Femur (tissue), 1 donor: ENCODE measurements around the gene ABLIM2.
A peak's percentile ranks its signal among the peaks of the same experiment; 100 is the strongest.
"Not testable (repeated sequence)": the region's sequence is repeated elsewhere in the genome, so short reads cannot be mapped to it uniquely, and the experiment has no call there.

ENCODE experiments used
- DNase-seq: peaks from one replicate; pipeline ENCODE4 v3.0.0-alpha.2; 2017

ABLIM2 gene

GRCh38 chr4:7950301-7951092, 208.1 kb downstream of the ABLIM2 start:
- no peak for DNase-seq

- no peak for DNase-seq
These were observed 208.9 kb downstream of the ABLIM2 start for GRCh38 chr4:7949759-7950158.

GRCh38 chr4:7947927-7948326, 210.7 kb downstream of the ABLIM2 start:
- DNase-seq, result no peak

- DNase-seq, result peak; percentile 54
These were observed 212.8 kb downstream of the ABLIM2 start for GRCh38 chr4:7945709-7946380.

- no peak for DNase-seq
These were observed 213.9 kb downstream of the ABLIM2 start for GRCh38 chr4:7944599-7945220.

GRCh38 chr4:7943688-7944087, 214.9 kb downstream of the ABLIM2 start:
- DNase-seq, result not testable (repeated sequence)

GRCh38 chr4:7943211-7943610, 215.4 kb downstream of the ABLIM2 start:
- DNase-seq, result no peak

- no peak for DNase-seq
These were observed 216.6 kb downstream of the ABLIM2 start for GRCh38 chr4:7941965-7942496.

GRCh38 chr4:7941111-7941964, 217.3 kb downstream of the ABLIM2 start:
- no peak for DNase-seq

GRCh38 chr4:7939377-7940108, 219.1 kb downstream of the ABLIM2 start, which contains the start of gene AFAP1:
AFAP1 (minus strand) TSS chr4:7939861; CDS start chr4:7872078, 67,783 bp downstream.
- DNase-seq, result peak; percentile 93

GRCh38 chr4:7938609-7939376, 219.8 kb downstream of the ABLIM2 start:
- DNase-seq, result peak; percentile 61

GRCh38 chr4:7938266-7938608, 220.4 kb downstream of the ABLIM2 start:
- DNase-seq, result no peak

GRCh38 chr4:7937006-7937405, 221.6 kb downstream of the ABLIM2 start:
- no peak for DNase-seq

- no peak for DNase-seq
These were observed 224.7 kb downstream of the ABLIM2 start for GRCh38 chr4:7933651-7934510.

- no peak for DNase-seq
These were observed 226.3 kb downstream of the ABLIM2 start for GRCh38 chr4:7932287-7932686.

- peak; percentile 60 for DNase-seq
These were observed 229.3 kb downstream of the ABLIM2 start for GRCh38 chr4:7929118-7929951.

- no peak for DNase-seq
These were observed 229.9 kb downstream of the ABLIM2 start for GRCh38 chr4:7928711-7929110.

GRCh38 chr4:7926822-7927221, 231.8 kb downstream of the ABLIM2 start:
- DNase-seq, result no peak

- DNase-seq, result no peak
These were observed 234.0 kb downstream of the ABLIM2 start for GRCh38 chr4:7924570-7924969.
